C4-2B (cell line): ENCODE results near the gene HEPHL1.
A peak's percentile ranks its signal among the peaks of the same experiment; 100 is the strongest.

Source experiments
- H3K27ac ChIP-seq: fragments of 450-650 bp; 2 replicates; pipeline ENCODE4 v1.5.1; 2017
- ZFX ChIP-seq: fragments of 450-650 bp; IDR thresholded peaks from 2 replicates; pipeline ENCODE4 v1.6.1; 2017
- TF ChIP-seq, protein P1 (sequence below): fragments of 450-650 bp; conservative IDR thresholded peaks from 2 replicates; pipeline ENCODE4 v1.5.1; 2017; ENCODE audit warnings: mild to moderate bottlenecking

Gene HEPHL1

DNA sequence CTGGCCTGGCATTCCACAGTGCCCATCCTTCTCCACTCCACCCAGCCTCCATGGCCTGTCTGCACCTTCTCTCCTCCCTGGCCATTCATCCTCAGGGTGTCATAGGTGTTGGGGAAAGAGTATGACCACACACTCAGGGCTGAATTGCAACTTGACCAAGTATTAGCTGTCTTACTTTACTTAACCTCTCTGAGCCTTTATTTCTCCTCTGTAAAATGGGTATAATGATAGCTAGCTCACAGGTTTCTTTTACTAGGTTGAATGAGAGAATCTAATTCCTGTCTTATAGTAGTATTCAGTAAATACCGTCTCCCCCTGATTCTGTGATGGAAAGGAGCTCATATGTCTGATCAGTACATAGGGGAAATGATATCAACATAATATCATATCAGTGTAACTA is 123.5 kb downstream of the HEPHL1 start:
- no peak overlapping the region for H3K27ac ChIP-seq
- TF ChIP-seq ZFX = no peak

DNA sequence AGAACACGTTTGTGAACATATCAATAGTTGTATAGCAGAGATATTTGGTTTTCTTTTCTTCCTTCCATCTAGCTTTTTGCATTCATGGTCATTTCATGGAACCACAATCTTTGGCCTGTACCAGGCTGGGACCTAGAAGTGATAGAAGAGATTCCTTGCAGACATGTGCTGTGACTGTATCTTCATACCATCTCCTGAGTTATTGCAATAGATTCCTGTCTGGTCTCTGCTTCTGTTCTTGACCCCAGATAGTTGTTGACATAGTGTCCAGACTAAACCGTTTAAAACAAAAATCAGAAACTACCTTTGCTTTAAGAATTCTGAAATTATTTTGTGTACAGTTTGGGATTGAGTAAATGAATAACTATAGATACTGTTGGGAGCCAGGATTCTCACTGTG is 124.3 kb downstream of the HEPHL1 start:
- H3K27ac ChIP-seq = no peak overlapping the region
- TF ChIP-seq, protein P1, sequence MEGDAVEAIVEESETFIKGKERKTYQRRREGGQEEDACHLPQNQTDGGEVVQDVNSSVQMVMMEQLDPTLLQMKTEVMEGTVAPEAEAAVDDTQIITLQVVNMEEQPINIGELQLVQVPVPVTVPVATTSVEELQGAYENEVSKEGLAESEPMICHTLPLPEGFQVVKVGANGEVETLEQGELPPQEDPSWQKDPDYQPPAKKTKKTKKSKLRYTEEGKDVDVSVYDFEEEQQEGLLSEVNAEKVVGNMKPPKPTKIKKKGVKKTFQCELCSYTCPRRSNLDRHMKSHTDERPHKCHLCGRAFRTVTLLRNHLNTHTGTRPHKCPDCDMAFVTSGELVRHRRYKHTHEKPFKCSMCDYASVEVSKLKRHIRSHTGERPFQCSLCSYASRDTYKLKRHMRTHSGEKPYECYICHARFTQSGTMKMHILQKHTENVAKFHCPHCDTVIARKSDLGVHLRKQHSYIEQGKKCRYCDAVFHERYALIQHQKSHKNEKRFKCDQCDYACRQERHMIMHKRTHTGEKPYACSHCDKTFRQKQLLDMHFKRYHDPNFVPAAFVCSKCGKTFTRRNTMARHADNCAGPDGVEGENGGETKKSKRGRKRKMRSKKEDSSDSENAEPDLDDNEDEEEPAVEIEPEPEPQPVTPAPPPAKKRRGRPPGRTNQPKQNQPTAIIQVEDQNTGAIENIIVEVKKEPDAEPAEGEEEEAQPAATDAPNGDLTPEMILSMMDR = no peak
- no peak for TF ChIP-seq ZFX

DNA sequence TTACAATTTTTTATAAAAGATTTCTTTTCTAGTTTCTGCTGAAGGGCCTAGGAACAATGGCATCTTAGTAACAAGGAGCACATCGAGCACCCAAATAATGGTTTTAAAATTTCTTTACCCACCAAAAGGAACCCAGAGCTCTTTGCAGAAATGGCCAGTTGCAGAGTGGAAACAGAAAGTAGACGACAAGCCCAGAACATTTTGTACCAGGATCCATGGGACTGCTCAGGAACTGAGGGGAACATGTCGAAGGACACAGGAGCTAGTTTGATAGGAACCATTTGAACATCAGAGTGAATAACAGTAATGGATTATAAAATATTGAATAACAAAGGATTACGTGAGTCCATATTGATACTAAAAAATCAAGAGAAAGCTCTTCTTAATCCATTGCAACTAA is 124.8 kb downstream of the HEPHL1 start:
- TF ChIP-seq, protein P1 = no peak
- no peak for TF ChIP-seq ZFX
- no peak overlapping the region for H3K27ac ChIP-seq

DNA sequence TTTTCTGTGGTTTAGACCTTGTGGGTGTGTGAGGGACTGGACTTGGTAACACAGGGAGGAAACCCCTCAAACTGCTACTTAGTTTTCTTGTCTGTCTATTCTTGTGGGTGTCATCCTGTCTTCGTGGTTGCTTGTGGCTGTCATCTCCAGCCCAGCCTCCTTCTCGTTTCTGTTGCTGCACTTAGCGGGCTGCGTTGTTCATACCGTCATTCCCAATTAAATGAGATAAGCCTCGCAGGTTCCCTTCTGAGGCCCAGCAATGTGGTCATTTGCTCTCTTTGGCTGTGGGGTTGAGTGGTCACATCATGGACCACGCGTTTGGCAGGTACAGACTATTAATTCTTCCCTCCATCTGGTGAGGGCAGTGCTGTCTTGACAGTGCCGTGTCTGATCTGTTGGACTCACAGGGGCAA is 126.3 kb downstream of the HEPHL1 start:
- TF ChIP-seq, protein P1 = no peak
- no peak for TF ChIP-seq ZFX

DNA sequence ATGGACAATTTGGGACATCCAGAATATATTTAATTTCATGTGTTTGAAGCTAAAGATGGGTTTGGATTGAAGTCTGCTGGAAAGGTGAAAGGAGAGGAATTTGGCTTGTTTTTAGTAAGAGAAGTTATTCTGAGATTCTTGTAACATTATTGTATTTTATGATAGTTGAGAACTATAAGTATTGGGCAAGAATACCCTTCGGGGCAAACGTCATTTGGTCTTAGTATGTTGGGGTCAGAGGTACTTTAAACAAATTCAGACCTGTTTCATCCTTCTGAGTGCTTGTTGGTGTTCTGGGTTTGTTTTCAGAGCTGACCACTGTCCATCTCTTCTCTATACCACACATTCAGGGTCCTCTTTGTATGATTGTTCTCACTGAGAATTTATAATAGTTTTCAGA is 127.0 kb downstream of the HEPHL1 start:
- no peak for TF ChIP-seq ZFX
- TF ChIP-seq, protein P1 = no peak
- H3K27ac ChIP-seq = no peak overlapping the region

More for the DNA sequence above, 126.3 kb downstream of the HEPHL1 start:
- no peak overlapping the region for H3K27ac ChIP-seq

DNA sequence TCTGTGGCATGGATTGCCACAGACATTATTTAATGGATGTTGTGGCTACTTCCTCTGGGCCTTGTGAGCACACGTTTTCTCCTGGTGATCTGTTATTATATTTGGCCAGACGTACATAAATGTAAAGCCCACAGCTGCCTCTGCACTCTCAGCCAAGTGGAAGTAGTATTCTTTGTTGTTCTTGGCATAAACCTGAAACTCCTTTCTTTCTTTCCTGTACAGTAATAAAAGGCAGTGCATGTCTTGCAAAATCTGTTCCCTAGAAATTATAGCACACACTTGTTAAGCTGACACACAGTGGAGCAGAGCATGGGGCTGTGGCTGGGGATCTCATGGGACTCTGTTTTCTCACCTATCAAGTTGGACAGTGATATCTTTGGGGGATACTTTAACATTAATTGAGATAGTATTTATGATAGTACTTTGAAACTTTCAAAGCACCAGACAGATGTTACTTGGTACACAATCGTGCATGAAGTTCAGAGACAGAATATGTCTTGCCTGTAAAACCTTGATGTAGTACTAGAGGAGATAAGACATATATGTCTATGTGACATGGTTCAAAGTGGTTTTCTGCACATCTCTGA is 128.4 kb downstream of the HEPHL1 start:
- peak overlapping the region; percentile 42 for H3K27ac ChIP-seq
- TF ChIP-seq ZFX = no peak
- TF ChIP-seq, protein P1 = no peak

DNA sequence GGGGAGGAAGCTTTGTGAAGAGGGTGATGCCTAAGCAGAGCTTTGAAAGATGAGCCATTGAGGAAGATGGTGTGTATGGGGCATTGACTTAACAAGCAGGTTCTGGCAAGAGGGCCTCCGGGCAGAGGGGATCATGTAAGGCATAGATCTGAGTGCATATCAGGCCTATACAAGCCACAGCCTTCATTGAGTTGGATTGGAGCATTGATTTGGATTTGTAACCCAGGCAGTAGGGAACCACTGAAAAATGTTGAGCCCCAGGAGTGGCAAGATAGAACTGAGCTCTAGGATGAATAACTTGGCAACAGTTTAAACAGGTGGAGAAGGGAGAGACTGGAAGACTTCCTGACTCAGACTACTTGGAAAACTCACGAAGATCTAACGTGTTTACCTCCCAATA is 128.9 kb downstream of the HEPHL1 start:
- H3K27ac ChIP-seq = peak overlapping the region; percentile 3; the same call in 1 of the 2 replicates
- TF ChIP-seq ZFX = no peak
- TF ChIP-seq, protein P1 = no peak
